Testis (tissue), 2 donors: Measurements from ENCODE around the gene SEPTIN5.

Experiments used
- CTCF ChIP-seq, 3 experiments: fragments of 450-650 bp in 2 of 3; fragments of 200-600 bp in 1 of 3; sonication (generic) in 1 of 3; IDR thresholded peaks; one replicate each; pipeline ENCODE4 v1.5.1; 2016 to 2019; ENCODE audit warnings: antibody characterized with exemption in 3 of 3, mild to moderate bottlenecking in 2 of 3, moderate library complexity in 1 of 3
- POLR2A ChIP-seq: fragments of 450-650 bp; IDR thresholded peaks from one replicate; pipeline ENCODE4 v1.6.1; 2017; ENCODE audit warnings: antibody characterized with exemption, mild to moderate bottlenecking, moderate library complexity

- TF ChIP-seq CTCF (IDR thresholded peaks at IDR 0.05), result no peak
- no peak for TF ChIP-seq POLR2A
Measured at GRCh38 chr22:19767427-19768341, 53.4 kb downstream of the SEPTIN5 start.
